Duodenal mucosa (tissue), 2 donors: ENCODE data around the gene RAD51.

Source experiments
- H3K27ac ChIP-seq: one replicate; pipeline ENCODE4 v1.7.0; 2013; ENCODE audit warnings: low read depth, low read length
- H3K27me3 ChIP-seq, 2 donors: one replicate each; pipeline ENCODE4 v1.7.0; 2013; ENCODE audit warnings: low read length in 2 of 2, control low read depth in 1 of 2; ENCODE audit not compliant: insufficient read depth in 2 of 2, control insufficient read depth in 1 of 2
- H3K36me3 ChIP-seq, 2 donors: one replicate each; pipeline ENCODE4 v1.7.0; 2013; ENCODE audit warnings: low read length in 2 of 2, control low read depth in 1 of 2; ENCODE audit not compliant: insufficient read depth in 2 of 2, control insufficient read depth in 1 of 2
- H3K4me1 ChIP-seq, 2 donors: one replicate each; pipeline ENCODE4 v1.7.0; 2013; ENCODE audit warnings: low read length in 2 of 2, control low read depth in 1 of 2; ENCODE audit not compliant: insufficient read depth in 2 of 2, control insufficient read depth in 1 of 2
- H3K4me3 ChIP-seq, 2 donors: one replicate each; pipeline ENCODE4 v1.7.0; 2013; ENCODE audit warnings: low read length in 2 of 2, low read depth in 1 of 2
- H3K9ac ChIP-seq, 2 donors: one replicate each; pipeline ENCODE4 v1.7.0; 2013; ENCODE audit warnings: low read length in 2 of 2, low read depth in 1 of 2
- H3K9me3 ChIP-seq, 2 donors: one replicate each; pipeline ENCODE4 v1.7.0; 2013; ENCODE audit warnings: low read length in 2 of 2, control low read depth in 1 of 2; ENCODE audit not compliant: control insufficient read depth in 1 of 2

RAD51 gene

DNA sequence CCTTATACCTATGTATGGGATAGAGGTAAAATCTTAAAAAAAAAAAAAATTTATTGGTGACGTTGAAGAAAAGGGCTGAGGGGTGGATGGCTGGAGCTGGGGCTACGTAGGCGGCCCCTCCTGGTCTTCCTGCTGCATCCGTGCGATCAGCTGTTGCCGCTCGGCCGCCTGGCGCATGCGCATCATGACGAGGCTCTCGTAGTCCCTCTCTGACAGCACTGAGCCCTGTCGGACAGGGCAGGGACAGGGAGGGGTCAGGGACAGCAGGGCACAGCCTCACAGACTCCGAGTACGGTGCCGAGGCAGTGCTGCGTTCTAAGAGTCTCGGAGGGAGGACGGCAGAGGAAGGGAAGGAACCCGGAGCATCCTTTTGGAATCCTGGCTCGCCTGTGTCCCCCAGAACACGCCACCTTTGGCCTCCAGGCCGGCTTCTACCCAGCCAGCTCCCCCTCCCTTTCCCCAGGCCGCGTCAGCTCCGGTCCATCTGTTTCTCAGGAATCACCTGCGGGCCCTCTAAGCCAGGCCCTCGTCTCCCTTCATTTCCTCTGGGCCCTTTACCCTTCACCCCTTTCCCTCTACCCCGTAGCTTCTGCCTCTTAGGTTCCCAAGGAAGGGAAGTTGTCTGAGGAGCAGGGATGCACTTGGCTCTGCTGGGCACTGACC, 73.0 kb downstream of the RAD51 start:
- no peaks in the 10 kb centered on the region for H3K27me3 ChIP-seq
- no peak overlapping the region for H3K4me3 ChIP-seq
- H3K27ac ChIP-seq, result no peak overlapping the region
- H3K4me1 ChIP-seq, result peaks cover 66 to 68% of the 10 kb centered on the region in 2 donors
- H3K9me3 ChIP-seq, result no peaks in the 10 kb centered on the region
- peak overlapping the region in 1 of 2 donors; percentile 60 for H3K9ac ChIP-seq
- peaks cover 0 to 26% of the 10 kb centered on the region in 2 donors for H3K36me3 ChIP-seq

DNA sequence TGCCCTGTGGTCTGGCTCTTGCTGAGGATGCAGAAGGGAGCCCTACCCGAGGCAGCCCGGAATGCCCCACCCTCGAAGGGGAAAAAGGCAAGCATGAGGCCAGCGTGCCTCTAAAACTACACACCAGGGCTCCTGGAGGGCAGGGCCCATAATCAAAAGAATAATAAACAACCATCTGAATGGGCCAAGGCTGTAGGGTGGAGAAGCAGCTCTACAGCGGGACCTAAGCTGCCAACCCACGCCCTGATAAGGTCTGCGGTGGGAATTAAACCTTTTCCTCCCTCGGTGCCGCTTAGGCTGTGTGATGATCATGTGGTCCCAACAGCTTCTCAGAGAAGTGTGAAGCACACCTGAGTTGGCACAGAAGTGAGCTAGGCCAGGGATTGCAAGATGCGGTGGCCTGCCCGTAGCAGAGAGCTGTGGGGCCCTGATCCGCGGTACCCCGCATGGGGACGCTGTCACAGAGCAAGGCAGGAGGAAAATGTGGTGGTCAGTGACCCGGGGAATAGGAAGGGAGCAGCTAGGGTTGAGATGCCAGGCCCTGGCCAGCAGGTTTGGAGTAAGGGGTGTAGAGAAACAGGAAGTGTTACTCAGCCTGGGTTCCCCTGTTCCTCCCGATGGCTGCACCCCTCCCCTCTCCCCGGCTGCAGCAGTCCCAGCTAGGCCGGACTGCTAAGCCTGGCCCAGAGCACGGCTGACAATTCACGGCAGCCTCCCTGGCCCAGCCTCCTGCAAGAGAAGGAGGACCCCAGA, 73.7 kb downstream of the RAD51 start:
- Histone ChIP-seq H3K36me3 (peaks cover 6 to 28% of the 10 kb centered on the region in 2 donors), H3K4me3 (peak overlapping the region; percentile 28 to 53), H3K9ac (peak overlapping the region; percentile 51 to 60), H3K9me3 (no peaks in the 10 kb centered on the region), H3K4me1 (peaks cover 61 to 62% of the 10 kb centered on the region in 2 donors), H3K27ac (peak overlapping the region; percentile 70), H3K27me3 (no peaks in the 10 kb centered on the region)

DNA sequence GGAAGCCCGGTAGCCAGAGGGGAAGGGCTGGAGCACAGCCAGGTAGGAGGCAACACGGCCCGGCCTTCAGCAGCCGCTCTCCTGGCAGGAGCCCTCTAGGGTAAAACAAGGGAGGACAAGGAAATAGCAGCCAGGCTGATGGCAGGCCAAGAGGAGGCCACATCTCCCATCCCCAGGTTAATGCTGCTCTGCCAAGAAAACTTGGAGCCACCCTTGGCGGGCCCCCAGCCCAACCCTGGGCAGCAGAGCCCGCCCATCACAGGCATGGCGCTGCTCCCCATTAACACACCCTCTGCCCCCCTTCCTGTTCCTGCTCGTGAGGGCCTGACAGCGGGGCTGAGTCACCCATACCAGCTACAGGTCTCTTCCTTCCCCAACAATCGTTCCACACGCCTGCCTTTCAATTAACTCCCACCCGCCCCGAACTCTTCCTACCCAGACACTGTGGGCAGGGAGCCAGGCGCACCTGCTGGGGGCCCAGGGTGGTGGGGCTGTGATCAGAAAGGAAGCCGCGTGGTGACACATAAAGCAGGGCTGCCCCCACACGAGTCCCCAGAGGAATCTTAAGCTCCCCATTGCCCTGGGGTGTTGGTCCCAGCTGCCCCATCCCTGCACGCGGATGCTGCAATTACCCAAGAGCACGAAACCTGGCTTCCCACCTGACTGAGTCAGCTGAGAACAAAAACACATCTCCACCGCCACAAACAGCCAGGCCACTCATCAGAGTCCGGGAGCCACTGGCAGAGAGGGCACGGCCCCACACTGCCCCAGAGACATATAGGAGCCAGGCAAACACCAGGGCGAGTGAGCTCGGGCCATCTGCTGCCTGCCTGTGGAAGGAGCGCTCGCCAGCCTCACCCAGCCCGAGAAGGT, 74.5 kb downstream of the RAD51 start, which contains the start of gene C15orf62:
Gene C15orf62 (plus strand): TSS at position 707 of the 873 bp plus-strand sequence. CDS start 516 bp downstream, outside the sequence.
- H3K4me1 ChIP-seq, result peaks cover 54 to 60% of the 10 kb centered on the region in 2 donors
- H3K27ac ChIP-seq, result peak within 1 kb of the TSS; percentile 73
- H3K36me3 ChIP-seq, result peaks cover 12 to 36% of the 10 kb centered on the region in 2 donors
- H3K9me3 ChIP-seq, result no peaks in the 10 kb centered on the region
- H3K9ac ChIP-seq, result peak within 1 kb of the TSS; percentile 51 to 60
- H3K27me3 ChIP-seq, result no peaks in the 10 kb centered on the region
- H3K4me3 ChIP-seq, result peak within 1 kb of the TSS; percentile 28 to 53

DNA sequence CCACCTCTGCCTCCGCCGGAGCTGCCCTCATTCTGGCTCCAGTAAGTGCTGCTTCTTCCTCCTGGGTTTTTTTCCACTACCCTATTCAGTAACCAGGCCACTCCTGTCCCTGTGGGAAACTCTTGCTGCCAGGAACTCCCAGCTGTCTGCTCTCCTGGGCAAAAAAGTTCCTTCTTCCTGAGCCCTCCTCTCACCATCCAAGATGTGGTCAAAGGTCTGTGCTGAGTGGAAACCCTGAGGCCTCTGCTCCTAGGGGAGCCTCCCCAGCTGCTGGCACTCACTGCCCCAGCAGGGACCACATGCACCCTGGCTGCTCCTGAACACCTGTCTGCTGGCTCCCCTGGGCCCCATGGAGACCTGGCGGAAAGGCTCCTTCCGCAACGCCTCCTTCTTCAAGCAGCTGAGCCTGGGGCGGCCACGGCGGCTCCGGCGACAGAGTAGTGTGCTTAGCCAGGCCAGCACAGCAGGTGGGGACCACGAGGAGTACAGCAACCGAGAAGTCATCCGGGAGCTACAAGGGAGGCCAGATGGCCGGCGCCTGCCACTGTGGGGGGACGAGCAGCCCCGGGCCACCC, 75.3 kb downstream of the RAD51 start:
- Histone ChIP-seq H3K27ac (peak overlapping the region; percentile 73), H3K36me3 (peaks cover 19 to 43% of the 10 kb centered on the region in 2 donors), H3K9me3 (no peaks in the 10 kb centered on the region), H3K4me1 (peaks cover 47 to 53% of the 10 kb centered on the region in 2 donors), H3K4me3 (peak overlapping the region; percentile 28 to 43), H3K27me3 (no peaks in the 10 kb centered on the region), H3K9ac (peak overlapping the region; percentile 51 to 60)

DNA sequence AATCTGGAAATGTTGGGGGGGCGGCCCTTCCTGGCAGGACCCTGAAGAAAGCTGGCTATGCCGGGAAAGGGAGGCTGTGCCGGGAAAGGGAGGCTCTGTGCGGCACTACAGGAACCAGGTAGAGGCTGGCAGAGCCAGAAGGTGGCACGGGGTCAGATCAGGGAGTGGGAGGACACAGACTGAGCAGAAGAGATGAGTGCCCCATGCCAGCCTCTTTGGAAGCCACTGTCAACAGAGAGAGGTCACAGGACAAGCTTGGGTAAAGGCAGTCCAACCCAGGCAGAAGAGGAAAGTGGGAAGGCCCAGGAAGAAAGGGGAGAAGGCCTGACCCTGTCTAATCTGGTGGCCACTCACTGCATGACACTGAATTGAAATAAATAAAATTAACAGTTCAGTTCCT, 76.3 kb downstream of the RAD51 start:
- H3K4me3 ChIP-seq, result no peak overlapping the region
- no peak overlapping the region for H3K27ac ChIP-seq
- no peak overlapping the region for H3K9ac ChIP-seq
- peaks cover 27 to 53% of the 10 kb centered on the region in 2 donors for H3K36me3 ChIP-seq
- no peaks in the 10 kb centered on the region for H3K27me3 ChIP-seq
- H3K9me3 ChIP-seq, result no peaks in the 10 kb centered on the region
- H3K4me1 ChIP-seq, result peaks cover 41 to 42% of the 10 kb centered on the region in 2 donors

DNA sequence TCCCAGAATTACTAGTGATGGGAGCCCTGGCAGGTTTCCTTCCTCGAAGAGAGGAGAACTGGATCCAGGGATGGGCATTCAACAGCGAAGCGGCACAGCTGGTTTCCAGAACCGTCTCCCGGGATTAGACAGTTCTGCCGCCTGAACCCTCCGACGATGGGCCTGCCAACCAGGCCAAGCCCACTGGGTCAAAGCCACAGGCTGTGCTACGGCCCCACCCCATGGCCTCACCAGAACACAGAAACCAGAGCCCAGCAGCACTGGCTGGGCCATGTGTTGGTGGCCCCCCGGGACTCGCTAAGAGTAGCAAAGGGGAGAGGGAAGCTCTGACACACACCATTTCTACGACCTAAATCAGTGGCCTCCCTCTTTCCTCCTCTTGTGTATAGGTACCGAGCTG, 77.0 kb downstream of the RAD51 start:
- Histone ChIP-seq H3K9me3 (no peaks in the 10 kb centered on the region), H3K27ac (no peak overlapping the region), H3K9ac (no peak overlapping the region), H3K36me3 (peaks cover 34 to 55% of the 10 kb centered on the region in 2 donors), H3K4me3 (no peak overlapping the region), H3K27me3 (no peaks in the 10 kb centered on the region), H3K4me1 (peaks cover 36 to 39% of the 10 kb centered on the region in 2 donors)

DNA sequence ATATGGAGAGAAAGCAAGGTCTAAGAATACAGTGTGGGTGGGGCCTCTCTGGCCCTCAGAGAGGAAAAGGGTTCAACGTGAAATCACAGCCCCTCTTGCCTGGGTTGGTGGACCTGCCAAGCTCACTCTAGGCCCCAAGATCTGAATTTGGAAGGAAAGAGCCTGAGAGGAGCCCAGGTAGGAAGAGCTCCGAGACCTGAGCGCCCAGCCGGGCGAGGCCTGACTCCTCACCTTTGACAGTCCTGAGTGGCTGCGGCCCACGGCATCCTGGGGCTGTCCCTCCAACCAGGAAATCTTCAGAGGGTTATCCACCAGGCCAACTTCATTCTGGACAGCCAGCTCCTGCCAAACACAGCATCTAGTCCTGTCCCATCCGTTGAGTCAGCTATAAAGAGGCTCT, 78.5 kb downstream of the RAD51 start:
- no peaks in the 10 kb centered on the region for H3K9me3 ChIP-seq
- peaks cover 25 to 26% of the 10 kb centered on the region in 2 donors for H3K4me1 ChIP-seq
- no peak overlapping the region for H3K4me3 ChIP-seq
- no peak overlapping the region for H3K27ac ChIP-seq
- H3K27me3 ChIP-seq, result no peaks in the 10 kb centered on the region
- peaks cover 36 to 47% of the 10 kb centered on the region in 2 donors for H3K36me3 ChIP-seq
- H3K9ac ChIP-seq, result no peak overlapping the region

DNA sequence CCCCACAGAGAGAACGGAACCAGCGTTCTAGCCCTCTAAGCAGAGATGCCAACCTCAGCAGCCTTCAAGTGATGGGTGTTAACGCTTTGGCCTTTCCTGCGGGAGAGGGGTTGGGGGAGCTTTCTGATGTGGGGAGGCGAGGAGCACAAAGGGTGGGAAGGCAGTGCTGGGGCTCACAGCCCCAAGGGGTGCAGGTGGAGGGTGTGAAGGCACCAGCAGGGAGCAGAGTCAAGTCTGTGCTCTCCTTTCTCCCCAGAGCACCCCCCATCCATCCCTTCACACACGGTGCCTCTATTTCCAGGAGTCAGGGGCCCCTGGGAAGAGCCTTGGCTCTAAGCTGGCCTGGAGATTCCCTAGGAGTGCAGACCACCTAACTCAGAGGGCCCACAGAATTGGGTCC, 78.9 kb downstream of the RAD51 start:
- Histone ChIP-seq H3K4me1 (peaks cover 21 to 22% of the 10 kb centered on the region in 2 donors), H3K9ac (no peak overlapping the region), H3K27me3 (no peaks in the 10 kb centered on the region), H3K4me3 (no peak overlapping the region), H3K36me3 (peaks cover 40 to 51% of the 10 kb centered on the region in 2 donors), H3K9me3 (no peaks in the 10 kb centered on the region), H3K27ac (no peak overlapping the region)

DNA sequence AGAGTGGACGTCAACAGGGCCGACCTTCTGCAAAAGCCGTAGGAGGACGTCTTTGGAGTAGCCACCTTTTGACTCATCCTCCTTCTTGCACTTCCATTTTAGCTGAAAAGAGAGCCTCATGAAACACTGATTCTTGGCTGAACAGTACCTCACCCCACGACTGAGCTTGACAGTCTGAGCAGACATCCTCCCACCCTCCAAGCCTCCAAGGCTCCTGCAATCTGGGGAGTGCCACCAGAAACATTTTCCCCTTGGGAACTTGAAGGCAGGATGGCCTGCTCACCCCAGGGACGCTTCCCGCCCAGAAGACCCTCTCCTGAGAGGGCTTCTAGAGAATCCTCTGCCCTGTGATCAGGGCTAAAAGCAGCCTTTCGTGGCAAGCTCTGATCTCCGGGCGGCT, 80.0 kb downstream of the RAD51 start:
- Histone ChIP-seq H3K27me3 (no peaks in the 10 kb centered on the region), H3K9me3 (no peaks in the 10 kb centered on the region), H3K27ac (no peak overlapping the region), H3K4me1 (peaks cover 10 to 11% of the 10 kb centered on the region in 2 donors), H3K36me3 (peaks cover 48 to 61% of the 10 kb centered on the region in 2 donors), H3K4me3 (no peak overlapping the region), H3K9ac (no peak overlapping the region)
